ES-I3 (cell line): ENCODE measurements around the gene LYAR.
A peak's percentile ranks its signal among the peaks of the same experiment; 100 is the strongest.

ENCODE experiments used
- H3K36me3 ChIP-seq: 2 replicates; pipeline ENCODE4 v1.6.1; 2013; ENCODE audit warnings: mild to moderate bottlenecking, low read length, control low read depth, moderate library complexity; ENCODE audit not compliant: insufficient read depth
- H3K4me1 ChIP-seq: 2 replicates; pipeline ENCODE4 v1.6.1; 2013; ENCODE audit warnings: mild to moderate bottlenecking, control low read depth, low read length; ENCODE audit not compliant: insufficient read depth
- H3K9ac ChIP-seq: 2 replicates; pipeline ENCODE4 v1.6.1; 2013; ENCODE audit warnings: low read depth, mild to moderate bottlenecking, low read length, moderate library complexity
- H3K9me3 ChIP-seq: 2 replicates; pipeline ENCODE4 v1.6.1; 2013; ENCODE audit warnings: mild to moderate bottlenecking, low read length, moderate library complexity; ENCODE audit not compliant: control insufficient read depth, insufficient read depth

Gene LYAR, protein sequence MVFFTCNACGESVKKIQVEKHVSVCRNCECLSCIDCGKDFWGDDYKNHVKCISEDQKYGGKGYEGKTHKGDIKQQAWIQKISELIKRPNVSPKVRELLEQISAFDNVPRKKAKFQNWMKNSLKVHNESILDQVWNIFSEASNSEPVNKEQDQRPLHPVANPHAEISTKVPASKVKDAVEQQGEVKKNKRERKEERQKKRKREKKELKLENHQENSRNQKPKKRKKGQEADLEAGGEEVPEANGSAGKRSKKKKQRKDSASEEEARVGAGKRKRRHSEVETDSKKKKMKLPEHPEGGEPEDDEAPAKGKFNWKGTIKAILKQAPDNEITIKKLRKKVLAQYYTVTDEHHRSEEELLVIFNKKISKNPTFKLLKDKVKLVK

DNA sequence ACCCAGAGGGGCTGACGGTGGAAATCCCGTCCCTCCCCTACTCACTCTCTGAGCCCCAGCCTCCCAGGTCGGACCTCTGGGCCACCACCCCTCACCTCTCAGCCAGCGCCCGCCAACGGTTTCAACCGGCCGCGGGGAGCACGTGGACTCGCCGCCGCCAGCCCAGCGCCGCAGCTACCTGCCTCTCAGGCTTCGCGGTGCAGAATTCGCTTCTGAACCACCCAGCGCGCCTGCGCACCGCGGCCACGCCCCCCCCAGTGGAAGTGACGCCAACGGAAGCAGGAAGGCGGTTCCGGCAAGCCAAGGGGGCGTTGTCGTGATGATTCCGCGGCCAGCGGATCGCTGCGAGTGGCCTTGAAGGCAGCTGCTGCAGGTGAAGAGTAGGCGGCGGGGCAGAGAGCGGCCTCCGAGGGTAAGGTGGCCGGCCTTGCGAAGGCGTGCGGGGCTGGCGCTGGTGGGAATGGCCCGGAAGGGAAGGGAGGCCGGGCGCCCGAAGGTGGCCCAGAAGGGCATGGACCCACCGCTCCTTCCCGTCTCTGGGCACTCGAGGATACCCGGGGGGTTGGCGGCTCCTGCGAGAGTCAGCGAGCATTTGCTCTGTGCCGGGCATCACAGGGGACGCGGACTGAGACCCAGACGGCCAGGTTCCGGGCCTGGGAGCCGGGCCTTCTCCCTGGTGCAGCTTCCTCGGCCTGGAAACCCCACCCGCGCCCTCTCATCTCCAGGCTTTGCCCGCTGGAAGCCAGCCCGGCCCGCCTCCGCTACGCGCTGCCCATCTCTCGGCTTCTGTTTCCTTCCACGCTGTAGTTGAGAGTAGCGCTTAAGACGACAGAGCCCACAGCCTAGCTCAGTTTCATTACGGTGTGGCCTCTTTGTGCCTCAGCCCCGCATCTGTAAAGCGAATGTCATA lies at the start of gene LYAR, which contains the start of gene ZBTB49:
Gene LYAR (minus strand): TSS at position 214 of the 910 bp plus-strand sequence. CDS start 6,412 bp downstream, outside the sequence.
Gene ZBTB49 (plus strand): TSS at position 311 of the 910 bp plus-strand sequence. CDS start 9,695 bp downstream, outside the sequence.
- Histone ChIP-seq H3K9ac (peak within 1 kb of the TSS; percentile 99), H3K4me1 (peaks cover 6% of the 10 kb centered on the region; the same call in 1 of the 2 replicates), H3K36me3 (0 out of 2 replicates have a peak, but pooled peaks cover 9% of the 10 kb centered on the region), H3K9me3 (no peaks in the 10 kb centered on the region)

DNA sequence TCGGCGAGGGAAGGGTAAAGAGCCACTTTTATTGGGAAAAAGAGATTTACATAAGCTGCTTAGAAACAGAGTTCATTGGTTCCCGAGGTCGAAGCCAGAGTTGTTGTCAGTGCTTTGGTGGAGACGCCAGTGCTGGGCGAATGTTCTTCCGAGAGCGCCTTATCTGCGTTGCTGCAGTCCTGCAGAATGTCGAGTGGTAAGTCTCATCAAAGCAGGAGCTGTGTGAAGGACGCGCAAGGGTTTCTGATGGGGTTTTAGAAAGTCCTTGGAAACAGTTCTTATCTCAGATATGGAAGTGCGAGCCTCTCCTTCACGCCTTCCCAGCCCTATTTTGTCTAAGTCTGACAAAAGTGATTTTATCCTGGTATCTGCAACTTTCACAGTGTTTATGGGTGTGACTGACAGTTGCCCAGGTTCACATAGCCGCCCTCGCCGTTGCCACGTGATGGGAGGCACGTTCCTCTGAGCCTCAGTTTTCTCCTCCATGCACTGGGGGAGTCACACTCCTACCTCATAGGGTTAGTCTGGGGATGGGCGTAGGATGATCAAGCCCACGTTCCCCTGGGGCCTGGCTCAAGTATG lies 49.6 kb upstream of the LYAR start:
- Histone ChIP-seq H3K9ac (no peak overlapping the region), H3K9me3 (no peaks in the 10 kb centered on the region), H3K4me1 (no peaks in the 10 kb centered on the region), H3K36me3 (no peaks in the 10 kb centered on the region)

DNA sequence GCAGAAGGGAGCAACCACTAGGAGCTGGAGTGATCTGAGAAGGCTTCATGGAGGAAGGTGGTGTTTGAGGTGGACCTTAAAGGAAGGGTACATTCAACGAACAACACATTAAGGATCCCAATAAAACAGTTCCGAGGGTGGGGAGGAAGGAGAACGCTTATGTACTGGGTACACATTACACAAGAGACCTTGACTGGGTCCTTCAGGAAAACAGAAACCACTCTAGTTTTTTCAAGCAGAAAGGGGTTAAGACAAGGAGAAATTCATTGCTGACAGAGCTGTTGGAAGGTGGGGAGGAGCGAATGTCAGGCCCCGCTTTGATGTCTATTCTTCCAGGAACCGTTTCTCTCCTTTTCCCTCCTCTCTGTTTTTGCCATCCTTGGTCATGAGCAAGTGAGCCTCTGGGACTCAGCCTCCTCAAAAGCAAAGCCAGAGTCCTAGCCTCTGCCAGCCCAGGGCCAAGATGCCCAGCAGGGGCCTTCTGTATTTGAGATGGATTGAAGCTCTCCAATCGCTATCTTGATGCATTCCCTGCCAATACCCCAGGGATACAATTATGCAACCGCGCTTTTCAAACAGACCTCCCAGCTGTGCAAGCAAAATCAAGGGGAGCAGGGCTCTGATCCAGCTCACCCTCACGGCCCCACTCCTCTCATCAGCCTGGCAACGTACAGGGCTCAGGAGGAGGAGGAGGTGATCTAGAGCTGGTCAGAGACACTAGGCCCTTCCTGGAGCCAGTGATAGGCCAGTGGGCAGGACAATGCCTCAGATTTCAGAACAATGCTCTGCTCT lies 48.5 kb upstream of the LYAR start:
- no peaks in the 10 kb centered on the region for H3K36me3 ChIP-seq
- H3K9me3 ChIP-seq = no peaks in the 10 kb centered on the region
- no peaks in the 10 kb centered on the region for H3K4me1 ChIP-seq
- no peak overlapping the region for H3K9ac ChIP-seq

DNA sequence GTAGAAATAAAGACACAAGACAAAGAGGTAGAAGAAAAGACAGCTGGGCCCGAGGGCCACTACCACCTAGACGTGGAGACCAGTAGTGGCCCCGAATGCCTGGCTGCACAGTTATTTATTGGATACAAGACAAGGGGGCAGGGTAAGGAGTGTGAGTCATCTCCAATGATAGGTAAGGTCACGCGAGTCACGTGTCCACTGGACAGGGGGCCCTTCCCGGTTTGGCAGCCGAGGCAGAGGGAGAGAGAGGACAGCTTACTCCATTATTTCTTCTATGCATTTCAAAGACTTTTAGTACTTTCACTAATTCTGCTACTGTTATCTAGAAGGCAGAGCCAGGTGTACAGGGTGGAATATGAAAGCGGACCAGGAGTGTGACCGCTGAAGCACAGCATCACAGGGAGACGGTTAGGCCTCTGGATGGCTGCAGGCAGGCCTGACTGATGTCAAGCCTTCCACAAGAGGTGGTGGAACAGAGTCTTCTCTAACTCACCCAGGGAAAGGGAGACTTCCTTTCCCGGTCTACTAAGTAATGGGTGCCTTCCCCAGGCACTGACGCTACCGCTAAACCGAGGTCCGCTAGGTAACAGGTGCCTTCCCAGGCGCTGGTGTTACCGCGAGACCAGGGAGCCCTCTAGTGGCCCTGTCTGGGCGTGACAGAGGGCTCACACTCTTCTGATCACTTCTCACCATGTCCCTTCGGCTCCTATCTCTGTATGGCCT lies 45.0 kb upstream of the LYAR start:
- no peak overlapping the region for H3K9ac ChIP-seq
- no peaks in the 10 kb centered on the region for H3K4me1 ChIP-seq
- no peaks in the 10 kb centered on the region for H3K9me3 ChIP-seq

DNA sequence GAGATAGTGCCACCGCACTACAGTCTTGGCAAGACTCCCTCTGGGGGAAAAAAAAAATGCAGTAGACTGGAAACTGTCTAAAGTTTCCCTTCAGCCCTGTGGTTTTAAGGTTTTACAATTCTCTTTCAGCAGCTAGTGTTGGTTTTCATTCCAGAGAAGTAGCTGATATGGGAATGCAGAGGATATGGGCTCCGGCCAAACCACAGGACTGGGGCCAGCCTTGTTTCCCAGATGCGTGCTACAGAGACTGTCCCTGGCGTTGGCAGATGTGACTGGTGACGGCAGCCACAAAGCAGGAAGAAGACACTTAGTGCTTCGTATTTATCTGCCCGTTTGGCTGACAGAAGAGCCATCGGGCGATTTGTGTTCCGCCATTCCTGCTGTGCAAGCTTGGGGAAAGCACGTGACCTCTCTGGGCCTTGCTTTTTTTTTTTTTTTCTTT lies 43.3 kb upstream of the LYAR start:
- Histone ChIP-seq H3K36me3 (no peaks in the 10 kb centered on the region), H3K9ac (no peak overlapping the region), H3K9me3 (no peaks in the 10 kb centered on the region), H3K4me1 (no peaks in the 10 kb centered on the region)

More for the DNA sequence above, 45.0 kb upstream of the LYAR start:
- no peaks in the 10 kb centered on the region for H3K36me3 ChIP-seq

DNA sequence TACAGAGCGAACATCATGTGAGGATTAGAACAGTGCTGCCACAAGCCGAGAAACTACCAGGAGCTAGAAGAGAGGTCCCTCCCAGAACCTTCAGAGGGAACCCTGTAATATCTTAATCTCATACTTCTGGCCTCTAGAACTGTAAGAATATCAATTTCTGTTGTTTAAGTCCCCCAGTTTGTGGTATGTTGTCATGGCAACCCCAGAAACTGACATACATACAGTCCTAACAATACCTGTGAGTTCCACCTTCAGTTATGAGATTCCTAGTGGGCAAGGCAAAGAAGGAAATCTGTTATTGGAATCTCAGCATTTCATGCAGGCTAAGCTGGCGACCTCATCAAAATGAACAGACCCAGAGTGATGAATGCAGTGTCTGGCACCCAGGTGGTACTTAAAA lies 42.6 kb upstream of the LYAR start:
- Histone ChIP-seq H3K9me3 (no peaks in the 10 kb centered on the region), H3K9ac (no peak overlapping the region), H3K36me3 (no peaks in the 10 kb centered on the region), H3K4me1 (no peaks in the 10 kb centered on the region)

DNA sequence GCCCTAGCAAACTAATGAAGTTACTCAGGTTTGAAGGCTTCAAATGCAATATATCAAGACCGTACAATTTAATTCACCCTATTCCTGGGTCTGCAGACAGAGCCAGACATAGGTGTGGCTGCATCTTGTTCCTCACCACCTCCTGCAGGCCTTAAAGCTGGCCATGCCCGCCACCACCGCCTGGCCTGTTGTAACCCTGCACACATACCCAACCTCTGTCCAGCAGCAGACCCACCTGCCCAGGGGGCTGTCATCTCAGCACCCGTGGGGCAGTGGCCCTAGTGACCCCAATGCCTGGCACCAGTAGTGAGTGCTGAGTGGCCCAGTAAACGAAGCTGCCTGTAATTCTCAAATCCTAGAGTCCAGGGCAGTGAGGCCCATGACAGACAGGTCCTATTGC lies 40.8 kb upstream of the LYAR start:
- Histone ChIP-seq H3K36me3 (no peaks in the 10 kb centered on the region), H3K9ac (no peak overlapping the region), H3K4me1 (no peaks in the 10 kb centered on the region), H3K9me3 (no peaks in the 10 kb centered on the region)

DNA sequence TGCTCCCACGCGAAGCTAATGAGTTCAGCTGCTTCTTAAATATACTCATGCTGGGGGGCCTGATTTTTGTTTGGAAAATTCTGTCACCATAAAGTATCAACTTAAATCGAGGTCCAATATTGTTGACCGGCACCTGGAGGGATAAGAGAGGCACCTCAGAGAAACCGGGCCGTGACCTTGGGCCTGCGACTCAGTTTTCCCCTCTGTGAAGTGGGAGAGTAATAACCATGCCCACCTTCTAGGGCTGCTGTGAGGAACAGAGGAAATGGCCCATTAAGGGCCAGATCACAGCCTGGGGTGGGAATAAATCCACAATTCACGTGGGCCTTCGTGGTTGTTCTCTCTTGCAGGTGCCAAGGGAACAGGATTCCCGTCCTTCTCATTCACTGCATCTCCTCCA lies 39.5 kb upstream of the LYAR start:
- H3K9ac ChIP-seq = no peak overlapping the region
- no peaks in the 10 kb centered on the region for H3K9me3 ChIP-seq
- H3K36me3 ChIP-seq = peaks cover 3% of the 10 kb centered on the region; the same call in 1 of the 2 replicates
- H3K4me1 ChIP-seq = no peaks in the 10 kb centered on the region

DNA sequence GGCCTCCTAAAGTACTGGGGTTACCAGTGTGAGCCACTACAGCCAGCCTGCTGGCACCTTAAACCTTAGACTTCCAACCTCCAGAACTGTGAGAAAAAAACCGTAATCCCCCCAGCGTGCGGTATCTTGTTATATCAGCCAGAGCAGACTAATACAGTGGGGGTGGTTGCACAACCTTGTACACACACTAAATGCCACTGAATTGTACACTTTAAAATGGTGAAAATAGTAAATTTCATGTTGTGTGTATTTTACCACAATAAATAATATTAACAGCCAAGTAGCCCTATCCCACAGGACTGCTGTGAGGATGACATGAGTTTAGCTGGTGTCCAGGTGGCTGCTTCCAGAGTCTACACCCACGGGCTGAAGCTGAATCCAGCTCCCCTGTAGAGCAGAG lies 38.9 kb upstream of the LYAR start:
- peaks cover 3% of the 10 kb centered on the region; the same call in 1 of the 2 replicates for H3K36me3 ChIP-seq
- no peak overlapping the region for H3K9ac ChIP-seq
- H3K9me3 ChIP-seq = no peaks in the 10 kb centered on the region
- H3K4me1 ChIP-seq = peaks cover 6% of the 10 kb centered on the region

DNA sequence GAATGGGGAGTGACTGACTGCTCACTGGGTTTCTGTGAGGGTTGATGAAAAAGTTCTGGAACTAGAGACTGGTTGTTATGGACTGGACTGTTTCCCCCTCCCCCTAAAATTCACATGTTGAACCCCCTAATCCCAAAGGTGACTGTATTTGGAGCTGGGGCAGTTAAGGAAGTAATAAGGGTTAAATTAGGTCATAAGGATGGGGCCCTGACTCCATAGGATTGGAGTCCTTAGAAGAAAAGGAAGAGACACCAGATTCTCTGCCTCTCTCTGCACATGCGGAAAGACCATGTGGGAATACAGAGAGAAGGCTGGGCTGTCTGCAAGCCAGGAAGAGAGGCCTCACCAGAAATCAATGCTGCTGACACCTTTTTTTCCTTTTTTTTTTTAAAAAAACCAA lies 38.3 kb upstream of the LYAR start:
- H3K9ac ChIP-seq = peak overlapping the region; percentile 24; the same call in 1 of the 2 replicates
- no peaks in the 10 kb centered on the region for H3K9me3 ChIP-seq
- peaks cover 3% of the 10 kb centered on the region; the same call in 1 of the 2 replicates for H3K36me3 ChIP-seq
- H3K4me1 ChIP-seq = peaks cover 8% of the 10 kb centered on the region

DNA sequence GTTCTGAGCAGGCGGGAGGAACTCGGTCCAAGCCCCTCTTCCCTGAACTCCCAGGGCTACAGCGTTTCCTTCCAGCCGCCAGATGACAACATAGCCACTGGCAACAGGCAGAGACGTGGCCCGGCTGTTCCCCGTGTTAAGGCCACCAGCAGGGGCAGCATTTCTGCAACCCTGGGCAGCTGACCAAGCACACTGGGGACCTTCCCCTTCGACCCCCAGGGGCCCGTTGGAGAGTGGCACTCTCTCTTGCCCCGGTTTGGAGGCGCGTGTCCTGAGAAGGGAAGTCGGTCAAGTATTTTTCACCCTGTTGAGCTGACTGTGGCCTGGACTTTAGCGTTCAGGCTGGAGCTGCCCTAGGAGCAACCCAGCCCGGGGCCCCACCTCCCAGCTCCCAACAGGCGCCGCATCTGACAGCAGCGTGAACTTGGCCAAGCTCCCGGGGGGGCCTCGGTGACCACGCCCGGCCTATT lies 37.7 kb upstream of the LYAR start:
- H3K4me1 ChIP-seq = peaks cover 8% of the 10 kb centered on the region
- peak overlapping the region; percentile 24 for H3K9ac ChIP-seq
- peaks cover 3% of the 10 kb centered on the region; the same call in 1 of the 2 replicates for H3K36me3 ChIP-seq
- H3K9me3 ChIP-seq = no peaks in the 10 kb centered on the region

DNA sequence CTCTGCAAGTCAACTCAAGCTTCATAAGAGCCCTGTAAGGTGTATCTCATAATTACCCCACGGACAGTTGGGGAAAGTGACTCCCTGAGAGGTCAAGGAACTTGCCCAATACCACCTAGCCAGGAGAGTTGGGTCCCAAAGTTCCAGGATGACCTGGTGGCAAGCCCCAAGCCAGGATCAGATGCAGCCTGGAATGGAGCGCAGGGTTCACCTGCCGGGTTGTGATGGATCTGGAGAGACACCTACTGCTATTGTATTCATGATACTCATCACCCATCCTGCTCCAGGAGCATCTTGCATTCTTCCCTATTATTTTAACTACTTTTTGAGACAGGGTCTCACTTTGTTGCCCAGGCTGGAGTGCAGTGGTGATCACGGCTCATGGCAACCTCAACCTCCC lies 36.2 kb upstream of the LYAR start:
- peaks cover 8% of the 10 kb centered on the region for H3K4me1 ChIP-seq
- H3K36me3 ChIP-seq = peaks cover 3% of the 10 kb centered on the region; the same call in 1 of the 2 replicates
- no peak overlapping the region for H3K9ac ChIP-seq
- H3K9me3 ChIP-seq = no peaks in the 10 kb centered on the region

DNA sequence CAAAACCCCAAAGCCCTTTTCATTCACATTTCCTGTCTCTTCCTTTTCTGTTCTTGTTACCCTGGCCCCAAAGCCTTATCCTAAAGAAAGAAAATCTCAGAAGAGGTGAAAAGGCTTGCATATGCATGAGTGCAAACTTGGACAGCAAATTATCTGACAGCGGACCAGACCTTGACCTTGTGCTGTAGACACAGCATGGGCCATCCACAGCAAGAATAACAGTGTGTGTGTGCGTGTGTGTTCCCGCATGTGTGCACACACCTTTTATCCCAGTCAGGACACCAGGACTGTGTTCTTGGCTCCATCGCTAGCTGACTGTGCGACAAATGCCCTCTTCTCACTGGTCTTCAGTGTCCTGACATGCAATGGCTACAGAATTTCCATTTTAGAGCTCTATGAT lies 35.4 kb upstream of the LYAR start:
- H3K9ac ChIP-seq = no peak overlapping the region
- H3K36me3 ChIP-seq = peaks cover 3% of the 10 kb centered on the region; the same call in 1 of the 2 replicates
- H3K4me1 ChIP-seq = peaks cover 8% of the 10 kb centered on the region
- H3K9me3 ChIP-seq = no peaks in the 10 kb centered on the region
